Neural cell (in vitro differentiated cells): ENCODE results near the gene OGFR. TPM values are rescaled to one million over a fixed set of nuclear protein-coding genes. Genes with fewer than 3 reads are reported as not detected.

Source experiments
- H2AFZ ChIP-seq: fragments of 200-600, 300-800 bp; sonication (generic), shearing (Covaris generic); 2 replicates; pipeline ENCODE4 v1.6.0; 2014; ENCODE audit warnings: low read depth, mild to moderate bottlenecking, antibody characterized with exemption, low read length, moderate library complexity
- H3F3A ChIP-seq: fragments of 200-600 bp; shearing (Covaris generic); 2 replicates; pipeline ENCODE4 v1.6.1; 2016; ENCODE audit warnings: mild to moderate bottlenecking, moderate library complexity, mixed read lengths, antibody characterized with exemption, low read length; ENCODE audit not compliant: insufficient read depth, poor library complexity, severe bottlenecking
- H3K27ac ChIP-seq: fragments of 200-600, 300-800 bp; sonication (generic), shearing (Covaris generic); 2 replicates; pipeline ENCODE4 v1.5.1; 2014; ENCODE audit warnings: mild to moderate bottlenecking, low read length, moderate library complexity
- H3K27me3 ChIP-seq: fragments of 300-800, 200-600 bp; sonication (generic), shearing (Covaris generic); 2 replicates; pipeline ENCODE4 v1.6.0; 2014; ENCODE audit warnings: mild to moderate bottlenecking, low read depth, low read length, moderate library complexity; ENCODE audit not compliant: insufficient read depth
- H3K36me3 ChIP-seq: fragments of 300-800, 200-600 bp; sonication (generic), shearing (Covaris generic); 2 replicates; pipeline ENCODE4 v1.5.1; 2014; ENCODE audit warnings: mild to moderate bottlenecking, antibody characterized with exemption, low read length, moderate library complexity; ENCODE audit not compliant: insufficient read depth
- H3K4me2 ChIP-seq: fragments of 300-800, 200-600 bp; sonication (generic), shearing (Covaris generic); 2 replicates; pipeline ENCODE4 v1.6.0; 2014; ENCODE audit warnings: mild to moderate bottlenecking, low read length
- H3K4me3 ChIP-seq: fragments of 300-800, 200-600 bp; sonication (generic), shearing (Covaris generic); 2 replicates; pipeline ENCODE4 v1.5.1; 2014; ENCODE audit warnings: mild to moderate bottlenecking, low read length, moderate library complexity
- H3K79me2 ChIP-seq: fragments of 200-600 bp; shearing (Covaris generic); replicated peaks from 2 replicates; pipeline ENCODE4 v1.6.0; 2014; ENCODE audit warnings: mild to moderate bottlenecking, low read length, moderate library complexity; ENCODE audit not compliant: insufficient read depth
- H3K9ac ChIP-seq: fragments of 300-800, 200-600 bp; sonication (generic), shearing (Covaris generic); 2 replicates; pipeline ENCODE4 v1.6.1; 2016; ENCODE audit warnings: mild to moderate bottlenecking, low read length, mixed read lengths
- H3K9me2 ChIP-seq: fragments of 200-600 bp; shearing (Covaris generic); 2 replicates; pipeline ENCODE4 v1.6.1; 2016; ENCODE audit warnings: mild to moderate bottlenecking, low read length, mixed read lengths; ENCODE audit not compliant: insufficient read depth
- H3K9me3 ChIP-seq: fragments of 200-600, 300-800 bp; sonication (generic), shearing (Covaris generic); 2 replicates; pipeline ENCODE4 v1.6.1; 2016; ENCODE audit warnings: mild to moderate bottlenecking, mixed run types, low read length, moderate library complexity, mixed read lengths
- H4K20me1 ChIP-seq: fragments of 200-600 bp; shearing (Covaris generic); 2 replicates; pipeline ENCODE4 v1.6.1; 2016; ENCODE audit warnings: mild to moderate bottlenecking, mixed run types; ENCODE audit not compliant: insufficient read depth
- EP300 ChIP-seq: fragments of 450-650 bp; conservative IDR thresholded peaks from 2 replicates; pipeline ENCODE4 v1.6.1; 2014; ENCODE audit warnings: antibody characterized with exemption, mild to moderate bottlenecking, moderate library complexity; ENCODE audit not compliant: poor library complexity, severe bottlenecking
- EZH2 ChIP-seq: fragments of 200-600, 300-800 bp; shearing (Covaris generic), sonication (generic); IDR thresholded peaks from 2 replicates; pipeline ENCODE4 v1.6.1; 2014; ENCODE audit warnings: antibody characterized with exemption, low read length, borderline replicate concordance, mild to moderate bottlenecking; ENCODE audit not compliant: insufficient read depth, poor library complexity, severe bottlenecking
- MXI1 ChIP-seq: fragments of 450-650 bp; conservative IDR thresholded peaks from 2 replicates; pipeline ENCODE4 v1.6.1; 2014; ENCODE audit warnings: antibody characterized with exemption, mild to moderate bottlenecking; ENCODE audit not compliant: poor library complexity, severe bottlenecking
- POLR2AphosphoS5 ChIP-seq: IDR thresholded peaks from 2 replicates; pipeline ENCODE4 v1.6.1; 2012
- RAD21 ChIP-seq: fragments of 450-650 bp; conservative IDR thresholded peaks from 2 replicates; pipeline ENCODE4 v1.6.1; 2014; ENCODE audit warnings: antibody characterized with exemption, mild to moderate bottlenecking, moderate library complexity
- SMC3 ChIP-seq: fragments of 450-650 bp; conservative IDR thresholded peaks from 2 replicates; pipeline ENCODE4 v1.6.1; 2014; ENCODE audit warnings: antibody characterized with exemption, mild to moderate bottlenecking, moderate library complexity; ENCODE audit not compliant: poor library complexity
- TAF1 ChIP-seq: IDR thresholded peaks from 2 replicates; pipeline ENCODE4 v1.6.1; 2012; ENCODE audit warnings: low read depth
- polyA plus RNA-seq: library from polyadenylated mRNA; depleted of rRNA; stranded (reverse); fragments of >200 nt; gene quantifications from 2 replicates; pipeline ENCODE4 v1.2.3, GENCODE V29; 2014
- TF ChIP-seq, protein P1 (sequence below): IDR thresholded peaks from 2 replicates; pipeline ENCODE4 v1.6.1; 2012; ENCODE audit warnings: borderline replicate concordance
- TF ChIP-seq, protein P2 (sequence below): fragments of 450-650 bp; IDR thresholded peaks from 2 replicates; pipeline ENCODE4 v1.5.1; 2014; ENCODE audit warnings: antibody characterized with exemption, mild to moderate bottlenecking, moderate library complexity; ENCODE audit not compliant: poor library complexity, severe bottlenecking

Gene OGFR
- polyA plus RNA-seq, 1 donor from 2014 or later, result 15.6 TPM

DNA sequence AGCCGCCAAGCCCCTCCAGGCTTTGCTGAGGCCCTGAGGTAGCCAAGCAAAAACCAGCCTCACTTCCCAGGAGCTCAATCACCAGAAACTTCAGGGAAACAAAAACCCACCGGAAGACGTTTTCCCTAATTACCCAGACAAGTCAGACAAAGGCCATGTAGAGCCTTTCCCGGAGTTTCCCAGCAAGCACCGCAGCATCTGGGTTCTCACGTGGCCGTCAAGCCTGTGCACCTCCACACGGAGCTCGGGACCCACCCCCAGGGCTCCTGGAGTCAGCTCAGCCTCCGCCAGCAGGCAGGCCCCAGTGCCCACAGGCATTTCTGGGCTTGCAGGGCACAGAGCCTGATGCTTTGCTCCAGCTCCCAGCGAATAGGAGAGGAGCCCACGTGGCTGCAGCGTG is 18.5 kb upstream of the OGFR start:
- H3K9me2 ChIP-seq, result no peaks in the 10 kb centered on the region
- H3K27me3 ChIP-seq, result no peaks in the 10 kb centered on the region
- no peak overlapping the region for H3K4me2 ChIP-seq
- no peaks in the 10 kb centered on the region for H3K9me3 ChIP-seq
- TF ChIP-seq SMC3 (no peak), EZH2 (no peak), MXI1 (no peak), TAF1 (no peak), RAD21 (no peak), POLR2AphosphoS5 (no peak), EP300 (no peak)
- TF ChIP-seq, protein P1, sequence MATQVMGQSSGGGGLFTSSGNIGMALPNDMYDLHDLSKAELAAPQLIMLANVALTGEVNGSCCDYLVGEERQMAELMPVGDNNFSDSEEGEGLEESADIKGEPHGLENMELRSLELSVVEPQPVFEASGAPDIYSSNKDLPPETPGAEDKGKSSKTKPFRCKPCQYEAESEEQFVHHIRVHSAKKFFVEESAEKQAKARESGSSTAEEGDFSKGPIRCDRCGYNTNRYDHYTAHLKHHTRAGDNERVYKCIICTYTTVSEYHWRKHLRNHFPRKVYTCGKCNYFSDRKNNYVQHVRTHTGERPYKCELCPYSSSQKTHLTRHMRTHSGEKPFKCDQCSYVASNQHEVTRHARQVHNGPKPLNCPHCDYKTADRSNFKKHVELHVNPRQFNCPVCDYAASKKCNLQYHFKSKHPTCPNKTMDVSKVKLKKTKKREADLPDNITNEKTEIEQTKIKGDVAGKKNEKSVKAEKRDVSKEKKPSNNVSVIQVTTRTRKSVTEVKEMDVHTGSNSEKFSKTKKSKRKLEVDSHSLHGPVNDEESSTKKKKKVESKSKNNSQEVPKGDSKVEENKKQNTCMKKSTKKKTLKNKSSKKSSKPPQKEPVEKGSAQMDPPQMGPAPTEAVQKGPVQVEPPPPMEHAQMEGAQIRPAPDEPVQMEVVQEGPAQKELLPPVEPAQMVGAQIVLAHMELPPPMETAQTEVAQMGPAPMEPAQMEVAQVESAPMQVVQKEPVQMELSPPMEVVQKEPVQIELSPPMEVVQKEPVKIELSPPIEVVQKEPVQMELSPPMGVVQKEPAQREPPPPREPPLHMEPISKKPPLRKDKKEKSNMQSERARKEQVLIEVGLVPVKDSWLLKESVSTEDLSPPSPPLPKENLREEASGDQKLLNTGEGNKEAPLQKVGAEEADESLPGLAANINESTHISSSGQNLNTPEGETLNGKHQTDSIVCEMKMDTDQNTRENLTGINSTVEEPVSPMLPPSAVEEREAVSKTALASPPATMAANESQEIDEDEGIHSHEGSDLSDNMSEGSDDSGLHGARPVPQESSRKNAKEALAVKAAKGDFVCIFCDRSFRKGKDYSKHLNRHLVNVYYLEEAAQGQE, result no peak
- TF ChIP-seq, protein P2, sequence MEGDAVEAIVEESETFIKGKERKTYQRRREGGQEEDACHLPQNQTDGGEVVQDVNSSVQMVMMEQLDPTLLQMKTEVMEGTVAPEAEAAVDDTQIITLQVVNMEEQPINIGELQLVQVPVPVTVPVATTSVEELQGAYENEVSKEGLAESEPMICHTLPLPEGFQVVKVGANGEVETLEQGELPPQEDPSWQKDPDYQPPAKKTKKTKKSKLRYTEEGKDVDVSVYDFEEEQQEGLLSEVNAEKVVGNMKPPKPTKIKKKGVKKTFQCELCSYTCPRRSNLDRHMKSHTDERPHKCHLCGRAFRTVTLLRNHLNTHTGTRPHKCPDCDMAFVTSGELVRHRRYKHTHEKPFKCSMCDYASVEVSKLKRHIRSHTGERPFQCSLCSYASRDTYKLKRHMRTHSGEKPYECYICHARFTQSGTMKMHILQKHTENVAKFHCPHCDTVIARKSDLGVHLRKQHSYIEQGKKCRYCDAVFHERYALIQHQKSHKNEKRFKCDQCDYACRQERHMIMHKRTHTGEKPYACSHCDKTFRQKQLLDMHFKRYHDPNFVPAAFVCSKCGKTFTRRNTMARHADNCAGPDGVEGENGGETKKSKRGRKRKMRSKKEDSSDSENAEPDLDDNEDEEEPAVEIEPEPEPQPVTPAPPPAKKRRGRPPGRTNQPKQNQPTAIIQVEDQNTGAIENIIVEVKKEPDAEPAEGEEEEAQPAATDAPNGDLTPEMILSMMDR, result no peak
- H4K20me1 ChIP-seq, result no peaks in the 10 kb centered on the region
- H2AFZ ChIP-seq, result no peak overlapping the region
- H3K4me3 ChIP-seq, result no peak overlapping the region
- peak overlapping the region; percentile 36 for H3K9ac ChIP-seq
- H3K79me2 ChIP-seq, result no peaks in the 10 kb centered on the region
- H3K27ac ChIP-seq, result peak overlapping the region; percentile 1
- H3F3A ChIP-seq, result no peaks in the 10 kb centered on the region
- H3K36me3 ChIP-seq, result no peaks in the 10 kb centered on the region

DNA sequence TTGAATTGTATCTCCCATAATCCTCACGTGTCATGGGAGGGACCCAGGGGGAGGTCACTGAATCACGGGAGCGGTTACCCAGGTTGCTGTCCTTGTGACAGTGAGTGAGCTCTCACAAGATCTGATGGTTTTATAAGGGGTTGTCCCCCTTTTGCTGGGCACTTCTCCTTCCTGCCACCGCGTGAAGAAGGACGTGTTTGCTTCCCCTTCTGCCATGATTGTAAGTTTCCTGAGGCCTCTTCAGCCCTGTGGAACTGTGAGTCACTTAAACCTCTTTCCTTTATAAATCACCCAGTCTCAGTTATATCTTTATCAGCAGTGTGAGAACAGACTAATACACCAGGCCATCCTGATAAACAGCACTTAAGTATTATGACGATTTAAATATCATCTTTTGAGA is 17.3 kb upstream of the OGFR start:
- no peak overlapping the region for H3K9ac ChIP-seq
- no peaks in the 10 kb centered on the region for H3K36me3 ChIP-seq
- no peaks in the 10 kb centered on the region for H3K9me3 ChIP-seq
- no peaks in the 10 kb centered on the region for H3F3A ChIP-seq
- H3K4me3 ChIP-seq, result no peak overlapping the region
- H3K9me2 ChIP-seq, result no peaks in the 10 kb centered on the region
- H2AFZ ChIP-seq, result no peak overlapping the region
- no peaks in the 10 kb centered on the region for H3K27me3 ChIP-seq
- no peaks in the 10 kb centered on the region for H4K20me1 ChIP-seq
- H3K79me2 ChIP-seq, result no peaks in the 10 kb centered on the region
- TF ChIP-seq POLR2AphosphoS5, result no peak
- no peak for TF ChIP-seq EP300
- TF ChIP-seq RAD21, result no peak
- TF ChIP-seq, protein P2, result no peak
- no peak for TF ChIP-seq SMC3
- TF ChIP-seq, protein P1, result no peak
- TF ChIP-seq TAF1, result no peak
- TF ChIP-seq MXI1, result no peak
- H3K4me2 ChIP-seq, result no peak overlapping the region
- no peak overlapping the region for H3K27ac ChIP-seq
